Measurements from ENCODE around the gene CAPZA2.
A peak's percentile ranks its signal among the peaks of the same experiment; 100 is the strongest.
"Not testable (repeated sequence)": the region's sequence is repeated elsewhere in the genome, so short reads cannot be mapped to it uniquely, and the experiment has no call there.

CAPZA2 gene

GRCh38 chr7:116922545-116922944 lies 60.2 kb downstream of the CAPZA2 start:
- DNase-seq = no peak

- no peak for DNase-seq
Measured at GRCh38 chr7:116924741-116925140, 62.4 kb downstream of the CAPZA2 start.

DNA sequence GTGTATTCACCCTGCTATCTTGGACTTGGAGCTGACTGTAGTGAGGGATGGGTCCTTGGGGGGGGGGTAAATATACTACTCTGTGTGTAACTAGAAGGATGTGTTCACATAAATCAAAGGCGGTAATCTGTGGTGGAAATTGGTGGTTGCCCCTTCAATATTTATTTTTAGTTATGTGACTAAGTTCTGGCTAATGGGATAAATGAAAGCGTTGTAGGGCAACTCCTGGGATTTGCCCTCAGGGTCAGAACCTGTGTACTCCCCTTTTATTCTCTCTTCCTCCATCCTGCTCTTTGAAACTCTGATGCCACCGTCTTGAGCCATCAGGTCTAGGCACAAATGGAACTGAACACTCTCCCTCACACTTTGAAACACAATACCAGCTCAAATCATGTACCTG lies 66.6 kb downstream of the CAPZA2 start:
- DNase-seq = no peak

GRCh38 chr7:116929914-116930913 lies 67.8 kb downstream of the CAPZA2 start:
- peak; percentile 55 to 92 for DNase-seq

GRCh38 chr7:116932566-116932965 lies 70.2 kb downstream of the CAPZA2 start:
- DNase-seq = no peak

GRCh38 chr7:116933465-116933864 lies 71.1 kb downstream of the CAPZA2 start:
- peak in 1 of 2 experiments; percentile 32 for DNase-seq

DNA sequence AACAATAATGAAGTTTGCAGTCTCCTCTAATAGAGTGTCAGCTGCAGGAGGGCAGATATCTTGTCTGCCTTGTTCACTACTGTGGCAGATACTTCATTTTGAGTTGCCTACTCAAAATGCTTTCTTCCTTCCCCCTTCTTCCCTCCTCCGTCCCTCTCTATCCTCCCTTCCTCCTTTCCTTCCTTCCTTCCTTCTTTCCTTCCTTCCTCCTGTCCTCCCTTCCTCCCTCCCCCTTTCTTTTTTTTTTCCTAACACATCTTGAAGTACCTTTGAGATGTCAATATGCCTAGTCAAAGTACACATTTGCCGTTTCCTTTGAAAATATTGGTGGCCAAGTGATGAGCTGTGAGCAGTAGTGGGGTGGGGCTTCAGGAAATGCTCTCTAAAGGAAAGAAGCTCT lies 72.2 kb downstream of the CAPZA2 start:
- DNase-seq = no peak

GRCh38 chr7:116936844-116937243 lies 74.5 kb downstream of the CAPZA2 start:
- not testable (repeated sequence) for DNase-seq

GRCh38 chr7:116938678-116939077 lies 76.3 kb downstream of the CAPZA2 start:
- no peak for DNase-seq

DNA sequence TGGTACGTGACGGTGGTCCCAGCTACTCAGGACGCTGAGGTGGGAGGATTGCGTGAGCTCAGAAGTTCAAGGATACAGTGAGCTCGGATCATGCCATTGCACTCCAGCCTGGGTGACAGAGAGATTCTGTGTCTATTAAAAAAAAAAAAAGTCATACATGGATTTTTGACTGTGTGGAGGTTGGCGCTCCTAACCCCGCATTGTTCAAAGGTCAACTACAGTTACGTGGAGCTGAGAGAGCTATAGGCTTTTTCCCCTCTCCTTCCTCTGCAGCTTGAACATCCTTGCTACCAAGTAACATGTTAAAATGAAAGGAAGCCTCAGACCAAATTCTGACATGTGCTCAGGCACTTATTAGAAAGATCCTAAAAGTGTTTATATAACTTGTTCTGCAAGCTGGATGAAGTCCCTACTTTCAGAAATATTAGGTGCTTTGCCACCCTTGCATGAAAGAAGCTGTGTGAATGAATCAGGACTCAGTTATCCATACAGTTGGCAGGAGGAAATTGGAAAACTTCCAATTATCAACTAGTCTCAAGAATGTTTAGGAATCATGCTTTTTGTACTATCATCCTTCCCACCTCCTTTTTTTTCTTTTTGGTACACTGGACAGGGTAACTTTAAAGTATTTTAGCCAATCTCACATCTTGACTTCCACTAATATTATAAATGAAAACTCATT lies 78.4 kb downstream of the CAPZA2 start:
- no peak for DNase-seq

- no peak for DNase-seq
Measured at GRCh38 chr7:116942504-116942903, 80.1 kb downstream of the CAPZA2 start.

DNA sequence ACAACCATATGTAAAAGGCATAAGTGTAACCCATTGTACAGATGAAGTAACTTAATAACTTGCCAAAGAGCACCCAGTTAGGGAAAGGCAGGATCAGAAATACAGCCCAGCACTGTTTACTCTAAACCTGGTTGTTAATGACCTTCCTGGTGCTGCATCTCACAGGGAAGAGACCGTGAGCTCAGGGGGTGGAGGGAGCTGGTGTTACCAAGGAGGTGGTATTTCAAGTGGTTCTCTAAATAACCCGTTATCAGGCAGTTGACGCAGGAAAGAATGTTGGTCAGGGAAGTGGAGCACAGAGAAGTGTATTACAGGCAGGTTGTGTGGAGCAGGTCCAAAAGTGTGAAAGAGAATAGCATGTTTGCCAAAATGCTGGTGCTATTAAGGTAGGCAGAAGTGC lies 86.5 kb downstream of the CAPZA2 start:
- no peak for DNase-seq

- DNase-seq = no peak
Measured at GRCh38 chr7:116949941-116950801, 87.8 kb downstream of the CAPZA2 start.

- no peak for DNase-seq
Measured at GRCh38 chr7:116950889-116951351, 88.5 kb downstream of the CAPZA2 start.

GRCh38 chr7:116951366-116952292 lies 89.2 kb downstream of the CAPZA2 start:
- DNase-seq = peak; percentile 17 to 36

DNA sequence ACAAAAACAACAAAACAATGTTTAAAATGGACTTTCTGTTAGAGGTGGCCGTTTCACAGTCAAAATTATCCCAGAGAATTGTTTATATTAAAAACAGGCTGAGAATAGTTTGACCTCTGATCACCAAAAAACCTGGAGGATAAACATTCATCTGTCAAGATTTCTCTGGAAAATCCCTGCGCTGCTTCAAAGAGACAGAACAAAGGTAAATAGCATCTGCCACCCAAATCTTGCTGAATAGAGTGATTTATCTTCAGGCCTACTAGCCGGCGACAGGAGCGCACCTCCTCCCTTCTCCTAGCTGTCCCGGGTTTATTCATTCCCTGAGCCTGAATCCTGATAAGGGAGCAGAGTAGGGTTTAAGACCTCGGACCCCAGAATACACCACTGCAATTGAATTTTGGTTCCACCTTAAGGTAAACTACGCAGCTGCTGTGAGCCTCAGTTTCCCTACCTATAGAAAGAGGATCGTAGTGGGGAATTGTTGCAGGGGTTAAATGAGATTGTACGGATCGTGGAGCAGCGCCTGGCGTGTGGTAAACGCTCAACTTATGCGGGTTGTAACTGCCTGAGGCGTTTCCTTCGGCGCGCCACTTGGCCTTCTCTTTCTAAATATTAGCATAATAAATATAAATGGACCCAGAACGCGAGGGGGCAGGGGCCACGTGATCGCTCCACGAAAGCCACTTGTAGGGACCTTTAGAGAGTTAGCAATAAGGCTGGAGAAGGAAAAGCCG lies 90.4 kb downstream of the CAPZA2 start:
- peak; percentile 80 to 89 for DNase-seq

GRCh38 chr7:116953372-116953905 lies 91.1 kb downstream of the CAPZA2 start, which contains the start of gene ST7:
TSS of gene ST7 (plus strand) at chr7:116953501. CDS start at chr7:116953541, 40 bp downstream.
- DNase-seq = peak; percentile 77 to 89

DNA sequence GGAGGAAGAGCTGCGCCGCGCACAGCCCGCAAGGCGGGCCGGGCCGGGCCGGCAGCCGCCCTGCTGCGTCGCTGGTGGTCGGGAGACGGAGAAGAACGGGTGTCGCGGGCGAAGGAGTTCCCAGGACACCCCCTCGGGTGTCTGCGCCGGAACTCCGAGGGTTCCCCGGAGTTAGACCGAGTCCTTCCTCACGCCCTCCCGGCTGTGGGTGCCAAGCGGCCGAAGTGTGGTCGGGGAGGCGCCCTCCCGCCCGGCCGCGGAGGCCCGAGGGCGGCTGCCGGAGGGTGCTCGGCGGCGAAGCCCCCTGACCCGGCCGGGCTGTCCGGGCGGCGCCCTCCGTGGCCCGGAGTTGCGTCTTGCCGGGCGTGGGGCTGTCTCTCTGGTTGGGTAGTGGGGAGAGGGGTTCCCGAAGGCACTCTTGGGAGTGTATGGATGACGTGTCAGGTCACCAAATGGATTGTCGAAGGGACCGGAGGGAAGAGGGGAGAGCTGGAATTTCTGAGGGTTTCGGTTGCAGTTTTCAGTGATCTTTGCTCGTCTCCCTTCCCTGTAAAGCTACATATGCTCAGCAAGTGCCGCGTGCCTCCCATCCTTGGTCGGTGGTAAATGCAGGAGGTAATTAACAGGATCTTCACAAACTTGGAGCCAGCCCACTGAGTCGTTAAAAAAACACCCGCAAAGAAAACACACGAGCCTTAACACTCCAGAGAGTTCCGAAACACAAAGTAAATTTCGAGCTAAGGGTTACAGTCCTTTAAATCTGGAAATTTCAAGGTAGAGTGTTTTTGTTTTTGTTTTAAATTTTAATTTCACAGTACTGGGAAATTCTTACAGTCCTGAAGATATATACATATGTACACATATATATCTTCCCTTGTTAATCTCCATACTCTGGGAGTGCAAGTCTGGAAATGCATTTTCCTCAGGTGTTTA lies 91.8 kb downstream of the CAPZA2 start:
- DNase-seq = peak; percentile 89

- DNase-seq = no peak
Measured at GRCh38 chr7:116955340-116955739, 93.0 kb downstream of the CAPZA2 start.

Measured in NCI-H526 (cell line).